ENCODE results near the gene H1-8.

Gene H1-8

DNA sequence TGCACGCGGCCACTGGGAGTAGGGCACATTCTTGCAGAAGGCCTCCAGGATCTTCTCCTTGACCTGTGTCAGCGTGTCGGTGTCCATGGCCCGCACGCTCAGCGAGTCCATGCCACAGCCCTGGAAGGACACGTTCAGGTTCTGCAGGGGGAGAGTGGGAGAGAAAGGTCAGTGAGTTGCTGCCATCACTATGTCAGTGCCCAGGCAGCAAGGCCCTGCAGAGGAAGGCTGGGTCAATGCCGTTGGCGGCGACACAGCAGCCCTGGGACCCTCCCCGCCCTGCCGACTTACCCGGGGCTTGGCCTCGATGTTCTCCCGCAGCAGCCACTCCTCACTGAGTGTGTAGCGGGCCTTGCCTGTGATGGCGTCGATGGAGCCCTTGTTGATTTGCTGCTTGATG, 19.8 kb downstream of the H1-8 start:
- no peak for DNase-seq (ENCODE audit: low spot score)
- peak overlapping the region in 1 of 2 donors; percentile 89 for H3K27ac ChIP-seq
- TF ChIP-seq, protein P1, sequence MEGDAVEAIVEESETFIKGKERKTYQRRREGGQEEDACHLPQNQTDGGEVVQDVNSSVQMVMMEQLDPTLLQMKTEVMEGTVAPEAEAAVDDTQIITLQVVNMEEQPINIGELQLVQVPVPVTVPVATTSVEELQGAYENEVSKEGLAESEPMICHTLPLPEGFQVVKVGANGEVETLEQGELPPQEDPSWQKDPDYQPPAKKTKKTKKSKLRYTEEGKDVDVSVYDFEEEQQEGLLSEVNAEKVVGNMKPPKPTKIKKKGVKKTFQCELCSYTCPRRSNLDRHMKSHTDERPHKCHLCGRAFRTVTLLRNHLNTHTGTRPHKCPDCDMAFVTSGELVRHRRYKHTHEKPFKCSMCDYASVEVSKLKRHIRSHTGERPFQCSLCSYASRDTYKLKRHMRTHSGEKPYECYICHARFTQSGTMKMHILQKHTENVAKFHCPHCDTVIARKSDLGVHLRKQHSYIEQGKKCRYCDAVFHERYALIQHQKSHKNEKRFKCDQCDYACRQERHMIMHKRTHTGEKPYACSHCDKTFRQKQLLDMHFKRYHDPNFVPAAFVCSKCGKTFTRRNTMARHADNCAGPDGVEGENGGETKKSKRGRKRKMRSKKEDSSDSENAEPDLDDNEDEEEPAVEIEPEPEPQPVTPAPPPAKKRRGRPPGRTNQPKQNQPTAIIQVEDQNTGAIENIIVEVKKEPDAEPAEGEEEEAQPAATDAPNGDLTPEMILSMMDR (IDR thresholded peaks at IDR 0.05), result no peak
- H3K4me3 ChIP-seq, result no peak overlapping the region

DNA sequence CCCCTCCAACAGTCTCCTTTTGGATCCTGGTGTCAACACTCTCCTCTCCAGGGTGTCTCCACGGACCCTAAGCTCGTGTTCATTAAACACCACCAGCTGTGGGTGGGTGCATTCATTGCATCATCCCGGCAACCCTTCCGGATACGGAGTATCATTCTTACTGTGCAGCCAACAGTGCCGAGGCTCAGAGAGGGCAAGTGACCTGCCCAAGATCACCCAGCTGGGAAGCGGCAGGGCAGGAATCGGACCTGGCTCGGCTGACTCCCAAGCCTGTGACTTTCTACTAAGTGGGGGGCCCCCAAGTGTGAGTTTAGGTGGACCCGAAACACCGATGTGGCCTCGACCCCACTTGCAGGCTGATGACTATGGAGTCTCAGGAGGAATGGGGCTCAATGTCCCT, 20.4 kb downstream of the H1-8 start:
- TF ChIP-seq, protein P1 (IDR thresholded peaks at IDR 0.05), result no peak
- Histone ChIP-seq H3K27ac (peak overlapping the region in 1 of 2 donors; percentile 89), H3K4me3 (no peak overlapping the region)
- DNase-seq (ENCODE audit: low spot score), result no peak

DNA sequence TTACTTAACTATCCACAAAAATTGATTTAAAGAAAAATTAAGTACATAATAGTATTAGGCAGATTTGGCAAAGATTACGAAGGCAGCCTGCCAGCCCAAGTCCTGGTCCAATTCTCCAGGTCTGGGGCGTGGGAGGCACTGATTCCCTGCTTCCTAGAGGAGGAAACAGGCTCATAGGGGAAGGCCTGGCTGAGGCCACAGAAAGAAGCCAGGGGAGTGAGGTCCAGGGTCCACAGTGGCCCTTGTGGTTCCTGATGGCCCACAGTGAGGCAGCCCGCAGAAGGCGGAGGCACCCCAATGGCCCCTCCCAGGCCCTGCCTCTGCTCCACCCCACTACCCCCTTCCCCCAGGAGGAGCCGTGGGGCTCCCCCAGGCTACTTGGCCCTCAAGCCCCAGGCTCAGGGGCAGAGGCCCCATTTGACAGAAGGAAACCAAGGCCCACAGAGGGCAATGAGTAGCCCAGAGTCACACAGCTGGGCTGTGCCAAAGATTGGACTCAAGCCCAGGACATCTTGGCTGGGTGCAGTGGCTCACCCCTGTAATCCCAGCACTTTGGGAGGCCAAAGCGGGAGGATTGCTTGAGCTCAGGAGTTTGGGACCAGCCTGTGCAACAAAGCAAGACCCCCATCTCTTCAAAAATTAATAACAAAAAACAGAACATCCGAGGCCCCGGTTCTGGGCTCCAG, 21.0 kb downstream of the H1-8 start:
- H3K27ac ChIP-seq, result peak overlapping the region; percentile 58 to 89
- H3K4me3 ChIP-seq, result no peak overlapping the region
- no peak for DNase-seq (ENCODE audit: low spot score)
- TF ChIP-seq, protein P1 (IDR thresholded peaks at IDR 0.05), result no peak

- H3K27ac ChIP-seq, result peak overlapping the region in 1 of 2 donors; percentile 89
- no peak for DNase-seq (ENCODE audit: low spot score)
- H3K4me3 ChIP-seq, result no peak overlapping the region
- TF ChIP-seq, protein P1 (IDR thresholded peaks at IDR 0.05), result no peak
Measured at GRCh38 chr3:129564981-129565644, 22.1 kb downstream of the H1-8 start.

DNA sequence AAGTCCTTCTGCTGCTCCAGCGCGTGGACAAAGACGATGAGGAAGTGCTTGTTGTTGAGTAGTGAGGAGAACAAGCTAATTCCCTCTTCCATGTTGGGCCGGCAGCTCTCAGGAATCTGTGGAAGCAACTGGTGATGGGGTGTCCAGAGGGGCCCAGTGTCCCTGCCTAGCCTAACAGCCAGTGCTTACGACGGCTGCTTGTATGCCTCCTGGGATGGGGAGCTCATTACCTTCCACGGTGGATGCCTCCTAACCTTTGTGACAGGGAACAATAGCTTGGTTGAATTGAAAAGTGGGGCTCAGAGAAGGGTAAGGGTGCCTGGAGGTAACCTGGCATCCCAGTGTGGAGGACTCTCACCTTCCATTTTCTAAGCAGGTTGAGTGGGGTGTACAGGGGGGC, 22.9 kb downstream of the H1-8 start:
- Histone ChIP-seq H3K27ac (peak overlapping the region in 1 of 2 donors; percentile 21), H3K4me3 (no peak overlapping the region)
- DNase-seq (ENCODE audit: low spot score), result no peak

DNA sequence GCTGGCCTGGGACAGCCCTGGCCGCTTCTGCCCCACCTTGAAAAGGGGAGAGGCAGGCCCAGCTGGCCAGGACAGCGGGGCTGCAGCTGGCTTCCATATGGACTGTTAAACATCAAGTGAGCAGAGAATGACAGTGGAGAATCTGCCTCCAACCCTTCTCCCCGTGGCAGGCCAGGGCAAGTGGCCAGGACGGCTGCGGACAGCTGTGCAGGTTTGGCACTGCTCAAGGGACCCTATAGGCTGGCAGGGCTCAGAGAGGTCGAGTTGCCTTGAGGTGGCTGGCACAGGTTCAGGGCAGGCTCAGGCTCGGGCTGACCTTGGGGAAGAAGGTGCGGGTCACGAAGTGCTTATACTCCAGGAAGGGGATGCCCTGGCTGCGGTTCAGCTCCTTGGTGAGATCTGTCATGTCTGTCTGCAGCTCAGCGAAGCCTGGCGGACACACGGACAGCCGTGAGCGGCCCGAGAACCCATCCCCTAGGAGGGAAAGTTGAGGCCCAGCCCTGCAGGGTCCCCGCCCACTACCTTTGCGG, 24.3 kb downstream of the H1-8 start:
- TF ChIP-seq, protein P1 (IDR thresholded peaks at IDR 0.05), result no peak
- no peak for DNase-seq (ENCODE audit: low spot score)
- peak overlapping the region in 1 of 2 donors; percentile 5 for H3K27ac ChIP-seq
- no peak overlapping the region for H3K4me3 ChIP-seq

More for the DNA sequence above, 22.9 kb downstream of the H1-8 start:
- TF ChIP-seq, protein P1 (IDR thresholded peaks at IDR 0.05), result no peak
